Neuronal stem cell (in vitro differentiated cells): Measurements from ENCODE around the gene ST7.

ENCODE experiments used
- DNase-seq: peaks from one replicate; pipeline ENCODE4 v3.0.0-alpha.2; 2013; ENCODE audit warnings: low spot score
- H2AFZ ChIP-seq: one replicate; pipeline ENCODE4 v1.6.1; 2013; ENCODE audit warnings: mild to moderate bottlenecking, low read length, inconsistent platforms
- H2AK5ac ChIP-seq: 2 replicates; pipeline ENCODE4 v1.6.1; 2013; ENCODE audit warnings: low read depth, mild to moderate bottlenecking, inconsistent platforms, low read length, moderate library complexity, mixed read lengths
- H2BK120ac ChIP-seq: 2 replicates; pipeline ENCODE4 v1.6.1; 2013; ENCODE audit warnings: low read depth, mild to moderate bottlenecking, inconsistent platforms, low read length, moderate library complexity, mixed read lengths
- H2BK12ac ChIP-seq: one replicate; pipeline ENCODE4 v1.6.1; 2013; ENCODE audit warnings: low read length, inconsistent platforms
- H2BK15ac ChIP-seq: 2 replicates; pipeline ENCODE4 v1.6.1; 2013; ENCODE audit warnings: mild to moderate bottlenecking, low read length, inconsistent platforms, mixed read lengths
- H2BK5ac ChIP-seq: one replicate; pipeline ENCODE4 v1.6.1; 2013; ENCODE audit warnings: inconsistent platforms, mild to moderate bottlenecking, low read length, moderate library complexity
- H3K14ac ChIP-seq: one replicate; pipeline ENCODE4 v1.6.1; 2013; ENCODE audit warnings: low read length, inconsistent platforms
- H3K18ac ChIP-seq: 2 replicates; pipeline ENCODE4 v1.6.1; 2013; ENCODE audit warnings: low read length, inconsistent platforms
- H3K23ac ChIP-seq: 2 replicates; pipeline ENCODE4 v1.6.1; 2013; ENCODE audit warnings: low read depth, mild to moderate bottlenecking, mixed read lengths, low read length, inconsistent platforms; ENCODE audit not compliant: poor library complexity
- H3K27ac ChIP-seq: replicated peaks from 3 replicates; pipeline ENCODE4 v1.5.1; 2013; ENCODE audit warnings: low read length, inconsistent platforms
- H3K27me3 ChIP-seq, 3 experiments: 2 replicates each; pipeline ENCODE4 v1.6.1; 2013; ENCODE audit warnings: low read length in 3 of 3, mild to moderate bottlenecking in 2 of 3, inconsistent platforms in 1 of 3, low read depth in 1 of 3, mixed read lengths in 1 of 3, moderate library complexity in 1 of 3; ENCODE audit not compliant: control insufficient read depth in 3 of 3, insufficient read depth in 3 of 3
- H3K36me3 ChIP-seq, 2 donors: replicated peaks in 1 of 2; 2 replicates each; pipeline ENCODE4 v1.6.1; 2013; ENCODE audit warnings: low read length in 2 of 2; ENCODE audit not compliant: control insufficient read depth in 2 of 2, insufficient read depth in 2 of 2
- H3K4ac ChIP-seq: 2 replicates; pipeline ENCODE4 v1.6.1; 2013; ENCODE audit warnings: inconsistent platforms, mild to moderate bottlenecking, low read length, moderate library complexity
- H3K4me1 ChIP-seq, 2 donors: 1 replicate in 1 of 2; 2 replicates in 1 of 2; pipeline ENCODE4 v1.6.1; 2013; ENCODE audit warnings: low read length in 2 of 2, low read depth in 1 of 2; ENCODE audit not compliant: control insufficient read depth in 2 of 2, insufficient read depth in 1 of 2
- H3K4me2 ChIP-seq: one replicate; pipeline ENCODE4 v1.6.1; 2013; ENCODE audit warnings: mild to moderate bottlenecking, low read length, inconsistent platforms; ENCODE audit not compliant: insufficient read depth, poor library complexity, severe bottlenecking
- H3K4me3 ChIP-seq, 2 donors: 2 replicates each; pipeline ENCODE4 v1.5.1; 2013; ENCODE audit warnings: low read length in 2 of 2, mild to moderate bottlenecking in 2 of 2, inconsistent platforms in 1 of 2, moderate library complexity in 1 of 2
- H3K79me1 ChIP-seq: one replicate; pipeline ENCODE4 v1.6.1; 2013; ENCODE audit warnings: low read depth, mild to moderate bottlenecking, inconsistent platforms, low read length, moderate library complexity
- H3K9ac ChIP-seq: one replicate; pipeline ENCODE4 v1.6.1; 2013; ENCODE audit warnings: mild to moderate bottlenecking, low read depth, low read length, inconsistent platforms; ENCODE audit not compliant: poor library complexity
- H3K9me3 ChIP-seq, 2 donors: replicated peaks in 1 of 2; 2 replicates each; pipeline versions ENCODE3 to v1.6.1; 2013; ENCODE audit warnings: low read length in 2 of 2, mild to moderate bottlenecking in 2 of 2, inconsistent platforms in 1 of 2, low read depth in 1 of 2, mixed read lengths in 1 of 2, moderate library complexity in 1 of 2; ENCODE audit not compliant: control insufficient read depth in 2 of 2, insufficient read depth in 1 of 2
- H4K8ac ChIP-seq: one replicate; pipeline ENCODE4 v1.6.1; 2013; ENCODE audit warnings: low read depth, mild to moderate bottlenecking, inconsistent platforms, low read length, moderate library complexity
- H4K91ac ChIP-seq: one replicate; pipeline ENCODE4 v1.6.1; 2013; ENCODE audit warnings: low read length, low read depth, mild to moderate bottlenecking, inconsistent platforms; ENCODE audit not compliant: poor library complexity
- WGBS, 2 donors: extraction: QIAGEN DNeasy Blood & Tissue Kit; methylation state at CpG; one replicate each; pipeline ENCODE4 v1.1.7; 2013; ENCODE audit warnings: missing lambda C conversion rate in 2 of 2, mixed read lengths in 1 of 2; ENCODE audit not compliant: insufficient read length in 2 of 2, insufficient replicate concordance in 1 of 2; ENCODE audit errors: extremely low coverage in 2 of 2; 5-methylcytosine and 5-hydroxymethylcytosine counted together

ST7 gene

DNA sequence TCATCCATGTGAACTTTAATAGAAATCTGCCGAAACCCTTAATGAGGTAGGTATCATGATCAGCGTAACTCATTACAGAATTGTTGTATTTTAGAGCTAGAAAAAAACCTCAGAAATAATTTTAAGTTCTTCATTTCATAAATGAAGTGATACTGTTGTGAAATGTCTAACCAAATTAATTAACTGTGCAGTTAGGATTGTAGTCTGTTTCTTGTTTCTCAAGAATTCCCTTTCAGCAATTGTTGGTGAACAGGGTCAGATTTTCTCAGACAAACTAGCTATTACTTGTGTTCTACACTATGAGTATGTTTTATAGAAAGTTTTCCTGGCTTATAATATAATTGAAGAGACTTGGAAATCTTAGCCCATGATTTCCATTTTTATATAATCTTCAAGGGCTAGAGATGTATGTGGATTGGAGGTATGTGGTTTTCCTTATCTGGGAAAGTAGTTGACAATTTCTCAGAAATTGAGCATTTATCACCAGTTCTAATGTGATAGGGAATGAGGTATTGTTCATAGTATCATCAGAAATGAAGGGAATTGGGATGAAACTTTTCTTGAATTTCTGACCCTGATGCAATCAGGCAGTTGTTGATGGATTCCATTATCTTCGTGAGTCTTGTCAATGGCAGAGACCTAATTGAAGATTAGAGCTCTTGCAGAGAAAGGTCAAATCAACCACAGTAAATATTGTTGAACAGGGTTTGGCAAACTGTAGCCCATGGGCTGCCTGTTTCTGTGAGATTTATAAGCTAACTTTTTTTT is 55.0 kb downstream of the ST7 start:
- no peak for DNase-seq
- Histone ChIP-seq H3K36me3 (no peaks in the 10 kb centered on the region), H2BK5ac (no peak overlapping the region), H2BK15ac (no peak overlapping the region), H2AK5ac (no peak overlapping the region), H3K4me3 (no peak overlapping the region), H3K27me3 (no peaks in the 10 kb centered on the region), H2BK120ac (no peak overlapping the region), H3K23ac (no peak overlapping the region), H3K79me1 (no peaks in the 10 kb centered on the region), H4K8ac (no peak overlapping the region), H3K18ac (no peak overlapping the region), H2BK12ac (no peak overlapping the region), H2AFZ (no peak overlapping the region), H3K4me2 (no peak overlapping the region), H3K9ac (no peak overlapping the region), H4K91ac (no peak overlapping the region), H3K4me1 (no peaks in the 10 kb centered on the region), H3K14ac (no peak overlapping the region), H3K27ac (no peak overlapping the region), H3K4ac (no peak overlapping the region), H3K9me3 (no peaks in the 10 kb centered on the region)
- no CpG with 5 or more reads among the region's 3 CpGs for WGBS, 2 donors

DNA sequence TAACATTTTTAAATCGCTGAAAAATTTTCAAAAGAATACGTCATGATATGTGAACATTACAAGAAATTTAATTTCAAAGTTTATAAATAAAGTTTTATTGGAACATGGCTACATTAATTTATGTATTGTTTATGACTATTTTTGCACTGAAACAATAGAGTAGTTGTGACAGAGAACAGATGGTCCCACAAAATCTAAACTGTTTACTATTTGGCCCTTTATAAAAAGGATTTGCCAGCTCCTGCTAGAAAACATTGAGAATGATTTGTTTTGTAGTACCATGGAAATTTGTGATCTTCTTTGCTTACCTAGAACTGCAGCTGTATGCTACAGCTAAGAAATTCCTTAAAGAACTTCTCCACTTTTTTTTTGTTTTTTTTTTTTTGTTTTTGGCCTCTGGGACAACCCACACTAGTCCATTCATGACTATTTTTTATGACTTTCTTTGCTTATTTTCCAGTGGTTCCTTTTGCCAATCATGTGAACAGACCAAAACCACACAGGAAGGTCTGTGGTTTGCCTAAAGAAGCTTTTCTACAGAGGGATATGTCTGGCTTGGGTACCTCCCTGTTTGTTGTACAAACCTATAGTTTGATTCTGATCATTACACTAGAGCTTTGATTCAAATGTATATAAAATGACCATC is 55.7 kb downstream of the ST7 start:
- no peak overlapping the region for H3K4me3 ChIP-seq
- no peaks in the 10 kb centered on the region for H3K27me3 ChIP-seq
- no peak overlapping the region for H3K18ac ChIP-seq
- no peaks in the 10 kb centered on the region for H3K36me3 ChIP-seq
- no peaks in the 10 kb centered on the region for H3K9me3 ChIP-seq
- no peak overlapping the region for H2AK5ac ChIP-seq
- no peaks in the 10 kb centered on the region for H3K79me1 ChIP-seq
- no peak overlapping the region for H3K14ac ChIP-seq
- H2BK12ac ChIP-seq: no peak overlapping the region
- no peak overlapping the region for H3K27ac ChIP-seq
- no CpG with 5 or more reads among the region's 2 CpGs for WGBS, 2 donors
- H3K4me1 ChIP-seq: no peaks in the 10 kb centered on the region
- no peak overlapping the region for H2AFZ ChIP-seq
- H4K8ac ChIP-seq: no peak overlapping the region
- no peak overlapping the region for H3K9ac ChIP-seq
- H2BK120ac ChIP-seq: no peak overlapping the region
- no peak overlapping the region for H2BK5ac ChIP-seq
- H3K4me2 ChIP-seq: no peak overlapping the region
- no peak overlapping the region for H3K23ac ChIP-seq
- H2BK15ac ChIP-seq: no peak overlapping the region
- no peak for DNase-seq
- no peak overlapping the region for H3K4ac ChIP-seq
- H4K91ac ChIP-seq: no peak overlapping the region

DNA sequence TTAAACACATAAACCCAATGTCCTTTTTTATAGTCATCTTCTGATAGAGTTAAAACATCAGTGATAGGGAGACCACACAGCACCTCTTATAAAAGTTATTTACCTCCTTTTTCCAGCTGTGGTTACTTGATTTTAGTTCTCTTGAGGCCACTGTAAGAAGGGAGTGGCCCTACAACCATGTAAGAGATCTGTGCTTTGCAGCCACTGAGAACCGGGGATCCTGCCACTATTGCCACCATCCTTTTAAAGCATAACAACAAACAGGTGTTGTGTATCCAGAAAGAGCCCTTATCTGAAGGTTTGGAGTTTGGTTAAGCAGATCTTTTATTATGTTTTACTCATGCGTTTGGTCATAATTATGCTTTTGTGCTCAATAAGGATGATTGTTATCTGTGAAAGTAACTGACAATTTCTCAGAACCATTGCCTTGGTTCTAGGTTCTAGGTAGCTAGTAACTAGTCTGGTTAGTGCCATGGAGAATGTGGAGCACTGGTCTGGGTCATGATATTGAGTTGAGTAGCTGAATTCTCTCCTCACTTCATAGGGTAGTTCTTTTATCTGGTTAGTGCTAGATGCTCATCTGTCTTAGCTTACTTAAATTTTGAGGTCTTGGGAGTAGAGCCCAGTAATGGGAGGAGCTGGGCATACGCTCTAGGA is 56.5 kb downstream of the ST7 start:
- no CpG with 5 or more reads among the region's 3 CpGs for WGBS, 2 donors
- DNase-seq: no peak

More for the DNA sequence above, 56.5 kb downstream of the ST7 start:
- H3K36me3 ChIP-seq: no peaks in the 10 kb centered on the region
- no peak overlapping the region for H4K8ac ChIP-seq
- no peak overlapping the region for H2AFZ ChIP-seq
- H3K18ac ChIP-seq: no peak overlapping the region
- no peak overlapping the region for H4K91ac ChIP-seq
- peaks cover 0 to 2% of the 10 kb centered on the region in 2 donors for H3K4me1 ChIP-seq
- H3K4ac ChIP-seq: no peak overlapping the region
- H2BK5ac ChIP-seq: no peak overlapping the region
- H3K4me2 ChIP-seq: no peak overlapping the region
- no peak overlapping the region for H2BK15ac ChIP-seq
- H2BK120ac ChIP-seq: no peak overlapping the region
- no peak overlapping the region for H3K14ac ChIP-seq
- H3K9ac ChIP-seq: no peak overlapping the region
- H3K9me3 ChIP-seq: no peaks in the 10 kb centered on the region
- H2AK5ac ChIP-seq: no peak overlapping the region
- no peak overlapping the region for H3K27ac ChIP-seq
- no peak overlapping the region for H2BK12ac ChIP-seq
- H3K79me1 ChIP-seq: no peaks in the 10 kb centered on the region
- no peak overlapping the region for H3K23ac ChIP-seq
- no peak overlapping the region for H3K4me3 ChIP-seq
- H3K27me3 ChIP-seq: no peaks in the 10 kb centered on the region
